Psoas muscle (tissue), 8 donors: ENCODE measurements around the gene TTYH1. TPM values are rescaled to one million over a fixed set of nuclear protein-coding genes. Genes with fewer than 3 reads are reported as not detected.

Source experiments
- ATAC-seq, 4 donors: fragments of 200-7000 bp; cut with Tn5 transposase; one replicate each; pipeline ENCODE4 v1.9.1; 2020; ENCODE audit warnings: moderate library complexity in 3 of 4, mild to moderate bottlenecking in 2 of 4
- DNase-seq, 2 donors: peaks; one replicate each; pipeline ENCODE4 v3.0.0-alpha.2; 2020
- H3K27ac ChIP-seq: fragments of 200-600 bp; one replicate; pipeline ENCODE4 v1.8.0; 2022
- H3K27me3 ChIP-seq, 3 donors: fragments of 200-600 bp in 1 of 3; one replicate each; pipeline versions ENCODE4 v1.6.1 to v1.8.0; 2013 to 2022; ENCODE audit warnings: low read length in 2 of 3, mild to moderate bottlenecking in 2 of 3, moderate library complexity in 1 of 3; ENCODE audit not compliant: insufficient read depth in 3 of 3
- H3K36me3 ChIP-seq, 2 donors: fragments of 200-600 bp in 1 of 2; one replicate each; pipeline versions ENCODE4 v1.6.1 to v1.8.0; 2013 to 2022; ENCODE audit warnings: low read depth in 1 of 2, mild to moderate bottlenecking in 1 of 2, moderate library complexity in 1 of 2; ENCODE audit not compliant: insufficient read depth in 1 of 2
- H3K4me1 ChIP-seq: fragments of 200-600 bp; one replicate; pipeline ENCODE4 v1.8.0; 2022
- H3K4me3 ChIP-seq: fragments of 200-600 bp; one replicate; pipeline ENCODE4 v1.8.0; 2022; ENCODE audit warnings: mild to moderate bottlenecking
- H3K9me3 ChIP-seq: fragments of 200-600 bp; one replicate; pipeline ENCODE4 v1.8.0; 2022
- WGBS, 3 donors: extraction: QIAGEN DNeasy Blood & Tissue Kit; methylation state at CpG; one replicate each; pipeline versions ENCODE4 v1.1.6 to v1.1.7; 2013; 5-methylcytosine and 5-hydroxymethylcytosine counted together
- intact Hi-C, 2 donors: fragments of 100-400 bp; cut with DNase I; formaldehyde crosslinking; loops; one replicate each; pipeline versions ENCODE4 v1.11.0 to v1.14.2; 2022
- polyA plus RNA-seq, 3 donors: library from polyadenylated mRNA; stranded (reverse); fragments of 200-250 nt; gene quantifications; one replicate each; pipeline ENCODE4 v1.2.3, GENCODE V29; 2013
- total RNA-seq, 4 donors: library from RNA; stranded (reverse); fragmentation: NEBNext Ultra II Directional in 2 of 4; extraction: Animal tissue kit (Norgen Biotek cat#: 25700) in 2 of 4; gene quantifications; one replicate each; pipeline versions ENCODE4 v1.2.1 to v1.2.4, GENCODE V29; 2021 to 2023
- TF ChIP-seq, protein P1 (sequence below): fragments of 200-600 bp; IDR thresholded peaks from one replicate; pipeline ENCODE4 v1.8.0; 2022; ENCODE audit warnings: antibody characterized with exemption
- donor health status: healthy with polysubstance abuse.
- donor health status: DM: no; HTN: no; CAD: no; lungs with moderate emphysema.
- donor health status: Bipolar disorder and iron deficiency.
- donor health status: healthy.
- donor health status: DM: yes; HTN: yes; CAD: no.
- donor health status: DM: no; HTN: no; CAD: no.
- donor health status: DM: no; HTN: no; CAD: no.
- donor health status: DM: yes; HTN: yes; CAD: no.

Gene TTYH1
- total and polyA plus RNA-seq, 7 donors = 0.34 to 1.9 (median 0.52) TPM; not detected in 1

DNA sequence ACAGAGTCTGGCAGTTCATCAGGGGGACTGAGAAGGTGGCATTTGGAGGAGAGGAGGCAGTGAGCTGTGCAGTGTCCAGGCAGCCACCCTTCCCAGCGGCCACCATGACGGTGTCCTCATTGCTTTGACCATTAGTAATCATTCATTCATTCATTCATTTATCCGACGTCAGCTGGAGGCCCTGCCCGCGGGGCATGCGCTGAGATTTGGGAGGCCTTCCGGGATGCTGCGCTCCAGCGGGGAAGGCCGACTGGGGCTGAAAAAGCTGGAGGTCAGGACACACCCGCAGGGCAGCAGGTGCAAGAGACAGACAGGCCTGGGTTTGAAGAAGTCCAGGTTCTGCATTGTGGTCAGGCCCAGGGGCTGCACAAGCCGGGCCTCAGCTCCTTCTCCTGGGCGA, 8.9 kb downstream of the TTYH1 start:
- TF ChIP-seq, protein P1, sequence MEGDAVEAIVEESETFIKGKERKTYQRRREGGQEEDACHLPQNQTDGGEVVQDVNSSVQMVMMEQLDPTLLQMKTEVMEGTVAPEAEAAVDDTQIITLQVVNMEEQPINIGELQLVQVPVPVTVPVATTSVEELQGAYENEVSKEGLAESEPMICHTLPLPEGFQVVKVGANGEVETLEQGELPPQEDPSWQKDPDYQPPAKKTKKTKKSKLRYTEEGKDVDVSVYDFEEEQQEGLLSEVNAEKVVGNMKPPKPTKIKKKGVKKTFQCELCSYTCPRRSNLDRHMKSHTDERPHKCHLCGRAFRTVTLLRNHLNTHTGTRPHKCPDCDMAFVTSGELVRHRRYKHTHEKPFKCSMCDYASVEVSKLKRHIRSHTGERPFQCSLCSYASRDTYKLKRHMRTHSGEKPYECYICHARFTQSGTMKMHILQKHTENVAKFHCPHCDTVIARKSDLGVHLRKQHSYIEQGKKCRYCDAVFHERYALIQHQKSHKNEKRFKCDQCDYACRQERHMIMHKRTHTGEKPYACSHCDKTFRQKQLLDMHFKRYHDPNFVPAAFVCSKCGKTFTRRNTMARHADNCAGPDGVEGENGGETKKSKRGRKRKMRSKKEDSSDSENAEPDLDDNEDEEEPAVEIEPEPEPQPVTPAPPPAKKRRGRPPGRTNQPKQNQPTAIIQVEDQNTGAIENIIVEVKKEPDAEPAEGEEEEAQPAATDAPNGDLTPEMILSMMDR = no peak
- no peaks in the 10 kb centered on the region for H3K9me3 ChIP-seq
- H3K27me3 ChIP-seq = peaks cover 0 to 59% (median 22%) of the 10 kb centered on the region in 3 donors
- DNase-seq = no peak
- no peak for ATAC-seq
- no peaks in the 10 kb centered on the region for H3K4me1 ChIP-seq
- H3K36me3 ChIP-seq = no peaks in the 10 kb centered on the region
- H3K27ac ChIP-seq = no peak overlapping the region
- H3K4me3 ChIP-seq = no peak overlapping the region
- intact Hi-C loops = no loop called here
- 78 to 85% (median 83%) methylated on average over 14 of the region's 14 CpGs for WGBS, 3 donors

DNA sequence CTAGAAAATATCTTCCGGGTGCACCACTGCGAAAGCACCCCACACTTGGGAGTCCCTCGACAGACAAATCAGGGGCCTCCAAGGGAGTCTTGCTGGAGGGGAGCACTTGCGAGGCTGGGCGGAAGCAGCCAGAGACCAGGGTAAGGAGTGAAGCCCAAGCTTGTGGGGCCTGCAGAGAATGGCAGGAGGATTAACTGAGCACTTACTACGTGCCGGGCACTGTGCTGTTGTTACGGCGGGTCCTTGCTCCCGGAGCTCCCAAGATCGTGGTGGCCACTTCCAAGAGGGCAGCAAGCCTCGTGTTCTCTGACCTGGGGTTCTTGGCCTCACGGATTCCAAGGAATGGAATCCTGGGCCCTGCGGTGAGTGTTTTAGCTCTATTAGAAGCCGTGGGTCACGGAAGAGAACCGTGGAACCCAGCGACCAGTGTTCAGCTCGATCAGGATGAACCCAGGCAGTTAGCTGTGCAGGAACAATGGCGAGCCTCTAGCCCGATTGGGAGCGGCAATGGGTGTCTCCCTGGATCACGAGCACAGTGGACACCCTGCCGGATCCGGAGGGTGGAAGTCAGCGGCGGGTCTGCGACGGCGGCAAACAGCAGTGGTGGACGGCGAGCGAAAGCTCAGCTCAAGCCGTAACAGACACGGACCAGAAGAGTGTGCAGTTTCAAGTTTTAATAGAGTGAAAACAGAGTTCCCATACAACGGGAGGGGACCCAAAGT, 9.6 kb downstream of the TTYH1 start:
- Histone ChIP-seq H3K4me1 (no peaks in the 10 kb centered on the region), H3K4me3 (no peak overlapping the region), H3K27ac (no peak overlapping the region), H3K27me3 (peaks cover 0 to 59% (median 22%) of the 10 kb centered on the region in 3 donors), H3K36me3 (no peaks in the 10 kb centered on the region), H3K9me3 (no peaks in the 10 kb centered on the region)
- TF ChIP-seq, protein P1 = no peak
- WGBS, 3 donors = 86 to 88% (median 87%) methylated on average over 35 to 36 of the region's 36 CpGs
- no peak for ATAC-seq
- no peak for DNase-seq
- intact Hi-C loops = no loop called here

DNA sequence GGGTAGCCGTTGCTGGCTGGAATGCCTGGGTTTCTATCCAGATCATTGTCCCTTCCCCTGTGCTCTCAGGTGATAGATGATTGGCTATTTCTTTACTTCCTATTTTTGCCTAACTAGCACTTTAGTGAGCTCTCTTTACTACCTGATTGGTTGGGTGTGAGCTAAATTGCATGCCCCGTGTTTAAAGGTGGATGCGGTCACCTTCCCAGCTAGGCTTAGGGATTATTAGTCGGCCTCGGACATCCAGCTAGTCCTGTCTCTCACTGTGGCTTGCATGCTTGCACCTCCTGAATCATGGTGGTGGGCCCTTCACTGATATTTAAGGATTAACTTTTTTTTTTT, 10.1 kb downstream of the TTYH1 start:
- intact Hi-C loops = no loop called here
- Histone ChIP-seq H3K27me3 (peaks cover 0 to 58% (median 21%) of the 10 kb centered on the region in 3 donors), H3K36me3 (no peaks in the 10 kb centered on the region), H3K9me3 (no peaks in the 10 kb centered on the region), H3K4me3 (no peak overlapping the region), H3K4me1 (no peaks in the 10 kb centered on the region), H3K27ac (no peak overlapping the region)
- TF ChIP-seq, protein P1 = no peak
- 66 to 79% (median 71%) methylated on average over 5 of the region's 5 CpGs for WGBS, 3 donors
- DNase-seq = no peak
- no peak for ATAC-seq

DNA sequence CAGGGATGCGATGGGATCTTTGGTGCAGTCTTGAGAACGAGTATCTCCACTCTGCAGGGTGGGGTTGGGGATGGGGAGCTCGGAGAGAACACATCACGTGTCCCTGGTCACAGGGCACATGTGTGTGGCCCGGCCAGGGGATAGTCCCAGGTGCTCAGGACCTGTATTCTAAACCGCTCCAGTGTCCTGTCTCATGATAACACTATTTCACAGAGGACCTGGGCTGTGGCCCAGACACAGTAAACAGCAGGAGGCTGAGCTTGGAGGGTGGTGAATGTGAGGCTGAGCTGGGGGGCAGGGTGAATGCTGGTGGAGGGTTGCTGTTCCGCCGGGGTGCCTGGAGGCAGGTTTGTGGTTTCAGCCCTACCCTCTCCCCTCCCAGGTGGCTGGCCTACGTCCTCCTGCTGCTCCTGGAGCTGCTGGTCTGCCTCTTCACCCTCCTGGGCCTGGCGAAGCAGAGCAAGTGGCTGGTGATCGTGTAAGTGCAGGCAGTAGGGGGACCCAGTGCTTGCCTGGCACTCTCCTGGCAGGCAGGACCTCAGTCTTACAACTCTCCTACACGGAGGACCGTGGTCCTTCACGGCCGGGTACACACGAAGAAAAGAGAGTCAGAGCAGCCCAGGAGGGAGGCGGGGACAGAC, 11.1 kb downstream of the TTYH1 start:
- H3K4me3 ChIP-seq = no peak overlapping the region
- H3K9me3 ChIP-seq = no peaks in the 10 kb centered on the region
- ATAC-seq (no peak), DNase-seq (no peak)
- no peaks in the 10 kb centered on the region for H3K4me1 ChIP-seq
- intact Hi-C loops = no loop called here
- H3K27ac ChIP-seq = no peak overlapping the region
- peaks cover 0 to 49% (median 17%) of the 10 kb centered on the region in 3 donors for H3K27me3 ChIP-seq
- TF ChIP-seq, protein P1 = no peak
- WGBS, 3 donors = 60 to 63% (median 61%) methylated on average over 17 of the region's 17 CpGs
- H3K36me3 ChIP-seq = no peaks in the 10 kb centered on the region
